Caco-2 (cell line): ENCODE measurements around the gene UQCRHL. TPM values are rescaled to one million over a fixed set of nuclear protein-coding genes. Genes with fewer than 3 reads are reported as not detected.

Experiments
- BruUV-seq: library from RNA; stranded (reverse); fragments of 400-500 nt; replicated peaks from 2 replicates; lab custom pipeline; 2021; lab: Mats Ljungman, UMichigan
- CTCF ChIA-PET: fragments of 300-600 bp; sonication (Branson Sonifier 250); formaldehyde crosslinking; loops from one replicate; lab custom pipeline; 2022; ENCODE audit warnings: antibody characterized with exemption; lab: Charles Lee
- POLR2A ChIA-PET: fragments of 300-600 bp; sonication (Branson Sonifier 250); formaldehyde crosslinking; loops from one replicate; lab custom pipeline; 2022; ENCODE audit warnings: antibody characterized with exemption; lab: Charles Lee
- DNase-seq, 2 experiments: peaks; one replicate each; pipeline versions ENCODE4 v3.0.0 to v3.0.0-alpha.2; 2020 to 2022
- H3K27me3 ChIP-seq: replicated peaks from 2 replicates; pipeline ENCODE4 v1.6.0; 2011; ENCODE audit warnings: low read length; ENCODE audit not compliant: control insufficient read depth, insufficient read depth
- H3K36me3 ChIP-seq: 2 replicates; pipeline ENCODE4 v1.5.1; 2011; ENCODE audit warnings: low read length; ENCODE audit not compliant: control insufficient read depth, insufficient read depth
- H3K4me1 ChIP-seq: fragments of 250-450 bp; sonication (Bioruptor Pico); 2 replicates; pipeline ENCODE4 v1.5.1; 2020; ENCODE audit warnings: mild to moderate bottlenecking
- H3K4me3 ChIP-seq: 2 replicates; pipeline ENCODE4 v1.5.1; 2011; ENCODE audit warnings: low read depth, mild to moderate bottlenecking, control low read depth, low read length
- H3K9me3 ChIP-seq: fragments of 250-450 bp; sonication (Bioruptor Pico); 2 replicates; pipeline ENCODE4 v1.5.1; 2020; ENCODE audit warnings: mild to moderate bottlenecking, moderate library complexity
- H3K27ac Mint-ChIP-seq: one replicate; pipeline ENCODE4 v1.8.0; 2022; ENCODE audit warnings: mixed read lengths; ENCODE audit not compliant: unreplicated experiment
- H3K27me3 Mint-ChIP-seq: one replicate; pipeline ENCODE4 v1.8.0; 2022; ENCODE audit warnings: mixed read lengths; ENCODE audit not compliant: insufficient read depth, unreplicated experiment
- H3K36me3 Mint-ChIP-seq: one replicate; pipeline ENCODE4 v1.8.0; 2022; ENCODE audit warnings: mild to moderate bottlenecking, mixed read lengths; ENCODE audit not compliant: insufficient read depth, unreplicated experiment
- H3K4me1 Mint-ChIP-seq: one replicate; pipeline ENCODE4 v1.8.0; 2022; ENCODE audit warnings: low read depth, mixed read lengths; ENCODE audit not compliant: unreplicated experiment
- H3K4me3 Mint-ChIP-seq: one replicate; pipeline ENCODE4 v1.8.0; 2022; ENCODE audit warnings: mild to moderate bottlenecking, moderate library complexity, mixed read lengths; ENCODE audit not compliant: unreplicated experiment
- H3K9me3 Mint-ChIP-seq: one replicate; pipeline ENCODE4 v1.8.0; 2022; ENCODE audit warnings: mixed read lengths; ENCODE audit not compliant: unreplicated experiment
- intact Hi-C: fragments of 100-400 bp; cut with micrococcal nuclease; formaldehyde crosslinking; loops from one replicate; pipeline ENCODE4 v1.10.0; 2022; ENCODE audit not compliant: unreplicated experiment
- total RNA-seq: library from RNA; stranded (reverse); gene quantifications from 2 replicates; pipeline ENCODE4 v1.2.3, GENCODE V29; 2022
- TF ChIP-seq, protein P1 (sequence below), 2 experiments: fragments of 200-600 bp in 1 of 2; IDR thresholded peaks; 1 replicate in 1 of 2; 2 replicates in 1 of 2; pipeline versions ENCODE4 v1.5.1 to v1.8.0; 2011 to 2022; ENCODE audit warnings: antibody characterized with exemption in 1 of 2, control low read depth in 1 of 2, inconsistent platforms in 1 of 2, low read depth in 1 of 2, low read length in 1 of 2, mild to moderate bottlenecking in 1 of 2, moderate library complexity in 1 of 2; ENCODE audit not compliant: insufficient read depth in 1 of 2, severe bottlenecking in 1 of 2, unreplicated experiment in 1 of 2

Gene UQCRHL
- total RNA-seq, 1 experiment from 2014 or later, result 1.8 TPM

DNA sequence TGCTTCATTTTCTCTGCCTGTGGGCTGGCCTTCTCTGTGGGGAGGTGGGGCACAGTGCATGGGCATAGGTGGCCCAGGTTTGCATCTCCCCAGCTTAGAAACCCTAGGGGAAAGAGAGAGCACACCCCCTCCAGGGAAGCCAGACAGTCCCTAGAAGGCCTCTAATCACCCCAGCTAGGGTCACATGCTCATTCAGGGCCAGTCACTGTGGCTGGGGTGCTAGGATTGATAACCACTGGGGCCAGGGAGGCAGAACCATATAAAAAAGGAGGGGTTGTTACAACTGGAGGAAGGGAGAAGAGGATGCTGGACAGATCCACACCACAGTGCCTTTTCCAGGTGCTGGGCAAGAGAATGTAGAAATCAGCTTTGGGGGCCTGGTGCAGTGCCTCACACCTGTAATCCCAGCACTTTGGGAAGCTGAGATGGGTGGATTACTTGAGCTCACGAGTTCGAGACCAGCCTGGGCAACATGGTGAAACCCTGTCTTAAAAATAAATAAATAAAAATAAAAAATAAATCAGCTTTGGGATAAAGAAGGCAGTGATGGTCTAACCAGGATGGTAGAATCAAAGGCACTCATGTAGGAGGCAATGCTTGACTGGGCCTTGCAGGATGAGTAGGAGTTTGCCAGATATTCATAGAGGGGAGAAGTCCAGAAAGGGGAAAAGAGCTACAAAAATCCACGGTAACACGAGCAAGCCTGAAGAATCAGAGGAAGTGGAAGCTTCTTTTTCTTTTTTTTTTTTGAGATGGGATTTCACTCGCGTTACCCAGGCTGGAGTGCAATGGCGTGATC is 29.3 kb downstream of the UQCRHL start:
- no TSS peak for BruUV-seq
- Mint-ChIP-seq H3K9me3 (no peaks in the 10 kb centered on the region), H3K27ac (peak overlapping the region; percentile 96), H3K4me3 (no peak overlapping the region), H3K27me3 (no peaks in the 10 kb centered on the region), H3K36me3 (peaks cover 11% of the 10 kb centered on the region), H3K4me1 (peaks cover 17% of the 10 kb centered on the region)
- DNase-seq, result no peak
- no peak overlapping the region for H3K4me3 ChIP-seq
- no peaks in the 10 kb centered on the region for H3K36me3 ChIP-seq
- TF ChIP-seq, protein P1, sequence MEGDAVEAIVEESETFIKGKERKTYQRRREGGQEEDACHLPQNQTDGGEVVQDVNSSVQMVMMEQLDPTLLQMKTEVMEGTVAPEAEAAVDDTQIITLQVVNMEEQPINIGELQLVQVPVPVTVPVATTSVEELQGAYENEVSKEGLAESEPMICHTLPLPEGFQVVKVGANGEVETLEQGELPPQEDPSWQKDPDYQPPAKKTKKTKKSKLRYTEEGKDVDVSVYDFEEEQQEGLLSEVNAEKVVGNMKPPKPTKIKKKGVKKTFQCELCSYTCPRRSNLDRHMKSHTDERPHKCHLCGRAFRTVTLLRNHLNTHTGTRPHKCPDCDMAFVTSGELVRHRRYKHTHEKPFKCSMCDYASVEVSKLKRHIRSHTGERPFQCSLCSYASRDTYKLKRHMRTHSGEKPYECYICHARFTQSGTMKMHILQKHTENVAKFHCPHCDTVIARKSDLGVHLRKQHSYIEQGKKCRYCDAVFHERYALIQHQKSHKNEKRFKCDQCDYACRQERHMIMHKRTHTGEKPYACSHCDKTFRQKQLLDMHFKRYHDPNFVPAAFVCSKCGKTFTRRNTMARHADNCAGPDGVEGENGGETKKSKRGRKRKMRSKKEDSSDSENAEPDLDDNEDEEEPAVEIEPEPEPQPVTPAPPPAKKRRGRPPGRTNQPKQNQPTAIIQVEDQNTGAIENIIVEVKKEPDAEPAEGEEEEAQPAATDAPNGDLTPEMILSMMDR (IDR thresholded peaks at IDR 0.05; ENCODE audit: insufficient read depth in 1 of 2, low read depth in 1 of 2, low read length in 1 of 2, severe bottlenecking in 1 of 2, unreplicated experiment in 1 of 2), result no peak
- no peaks in the 10 kb centered on the region for H3K27me3 ChIP-seq
- CTCF ChIA-PET, result no interaction called here
- H3K4me1 ChIP-seq, result peaks cover 50% of the 10 kb centered on the region
- intact Hi-C loops, result no loop called here
- no peaks in the 10 kb centered on the region for H3K9me3 ChIP-seq
- POLR2A ChIA-PET, result interaction anchor here (0.6 kb wide), 1 partner anchor 81 kb away, joined by 3 read pairs; no protein-coding TSS in a partner anchor

- ChIA-PET POLR2A (interaction anchor here (0.6 kb wide), 1 partner anchor 30 kb away, joined by 3 read pairs; no protein-coding TSS in a partner anchor), CTCF (interaction anchor here (0.6 to 1.0 kb wide), 2 partner anchors 15 to 16 kb away, joined by 3 read pairs; no protein-coding TSS in a partner anchor)
- no peaks in the 10 kb centered on the region for H3K9me3 Mint-ChIP-seq
- peaks cover 12% of the 10 kb centered on the region for H3K36me3 Mint-ChIP-seq
- no peaks in the 10 kb centered on the region for H3K27me3 Mint-ChIP-seq
- Histone ChIP-seq H3K9me3 (no peaks in the 10 kb centered on the region), H3K36me3 (no peaks in the 10 kb centered on the region), H3K4me3 (no peak overlapping the region), H3K4me1 (peaks cover 40% of the 10 kb centered on the region), H3K27me3 (no peaks in the 10 kb centered on the region)
- intact Hi-C loops, result no loop called here
- no peak for DNase-seq
- H3K4me3 Mint-ChIP-seq, result no peak overlapping the region
- H3K4me1 Mint-ChIP-seq, result peaks cover 13% of the 10 kb centered on the region
- H3K27ac Mint-ChIP-seq, result peak overlapping the region; percentile 67
- BruUV-seq, result no TSS peak
- TF ChIP-seq, protein P1 (IDR thresholded peaks at IDR 0.05; ENCODE audit: insufficient read depth in 1 of 2, low read depth in 1 of 2, low read length in 1 of 2, severe bottlenecking in 1 of 2, unreplicated experiment in 1 of 2), result no peak
Observed at GRCh38 chr1:15775706-15776105, 31.7 kb downstream of the UQCRHL start.

GRCh38 chr1:15771836-15772515 is 35.5 kb downstream of the UQCRHL start:
- Mint-ChIP-seq H3K4me1 (no peaks in the 10 kb centered on the region), H3K9me3 (no peaks in the 10 kb centered on the region), H3K4me3 (no peak overlapping the region), H3K27me3 (no peaks in the 10 kb centered on the region), H3K36me3 (peaks cover 6% of the 10 kb centered on the region), H3K27ac (peak overlapping the region; percentile 88)
- ChIA-PET POLR2A (no interaction called here), CTCF (no interaction called here)
- DNase-seq, result no peak
- no peaks in the 10 kb centered on the region for H3K27me3 ChIP-seq
- BruUV-seq, result no TSS peak
- no peaks in the 10 kb centered on the region for H3K36me3 ChIP-seq
- no peaks in the 10 kb centered on the region for H3K9me3 ChIP-seq
- no peak overlapping the region for H3K4me3 ChIP-seq
- intact Hi-C loops, result no loop called here
- TF ChIP-seq, protein P1 (IDR thresholded peaks at IDR 0.05; ENCODE audit: insufficient read depth in 1 of 2, low read depth in 1 of 2, low read length in 1 of 2, severe bottlenecking in 1 of 2, unreplicated experiment in 1 of 2), result no peak
- peaks cover 12% of the 10 kb centered on the region for H3K4me1 ChIP-seq
